Medulla oblongata (tissue), 1 donor: ENCODE results near the gene IFNB1.

ENCODE experiments used
- DNase-seq: peaks from one replicate; pipeline ENCODE4 v3.0.0-alpha.2; 2015; ENCODE audit errors: extremely low spot score

The IFNB1 gene

GRCh38 chr9:21077781-21078180 lies at the start of gene IFNB1:
TSS of gene IFNB1 (minus strand) at chr9:21077942. CDS start at chr9:21077869, 73 bp downstream.
- peak; percentile 32 for DNase-seq

- no peak for DNase-seq
These were observed 44.0 kb upstream of the IFNB1 start for GRCh38 chr9:21121595-21122251.

GRCh38 chr9:21121079-21121478 lies 43.3 kb upstream of the IFNB1 start:
- DNase-seq, result no peak

- peak; percentile 33 for DNase-seq
These were observed 41.5 kb upstream of the IFNB1 start for GRCh38 chr9:21119093-21119770.

- no peak for DNase-seq
These were observed 36.6 kb upstream of the IFNB1 start for GRCh38 chr9:21114311-21114710.

GRCh38 chr9:21110708-21111576 lies 33.2 kb upstream of the IFNB1 start:
- peak; percentile 90 for DNase-seq

GRCh38 chr9:21104787-21105186 lies 27.0 kb upstream of the IFNB1 start:
- DNase-seq, result peak; percentile 60

- DNase-seq, result no peak
These were observed 24.6 kb upstream of the IFNB1 start for GRCh38 chr9:21102305-21102704.

GRCh38 chr9:21097817-21098216 lies 20.1 kb upstream of the IFNB1 start:
- no peak for DNase-seq

- no peak for DNase-seq
These were observed 19.1 kb upstream of the IFNB1 start for GRCh38 chr9:21096901-21097255.

- peak; percentile 74 for DNase-seq
These were observed 18.6 kb upstream of the IFNB1 start for GRCh38 chr9:21096172-21096900.

GRCh38 chr9:21095561-21095960 lies 17.8 kb upstream of the IFNB1 start:
- no peak for DNase-seq

GRCh38 chr9:21086538-21086937 lies 8.8 kb upstream of the IFNB1 start:
- no peak for DNase-seq

GRCh38 chr9:21085005-21085404 lies 7.3 kb upstream of the IFNB1 start:
- no peak for DNase-seq

GRCh38 chr9:21084242-21084850 lies 6.6 kb upstream of the IFNB1 start:
- DNase-seq, result no peak

- DNase-seq, result no peak
These were observed 4.9 kb upstream of the IFNB1 start for GRCh38 chr9:21082671-21083070.

- no peak for DNase-seq
These were observed 4.3 kb upstream of the IFNB1 start for GRCh38 chr9:21081999-21082398.

- DNase-seq, result no peak
These were observed 3.7 kb upstream of the IFNB1 start for GRCh38 chr9:21081451-21081850.

GRCh38 chr9:21080793-21081192 lies 3.1 kb upstream of the IFNB1 start:
- no peak for DNase-seq

- DNase-seq, result no peak
These were observed 960 bp upstream of the IFNB1 start for GRCh38 chr9:21078702-21079101.

- no peak for DNase-seq
These were observed 2.3 kb downstream of the IFNB1 start for GRCh38 chr9:21075484-21075883.

GRCh38 chr9:21070906-21071305 lies 6.8 kb downstream of the IFNB1 start:
- no peak for DNase-seq
